ENCODE data around the gene AXDND1.

The AXDND1 gene

DNA sequence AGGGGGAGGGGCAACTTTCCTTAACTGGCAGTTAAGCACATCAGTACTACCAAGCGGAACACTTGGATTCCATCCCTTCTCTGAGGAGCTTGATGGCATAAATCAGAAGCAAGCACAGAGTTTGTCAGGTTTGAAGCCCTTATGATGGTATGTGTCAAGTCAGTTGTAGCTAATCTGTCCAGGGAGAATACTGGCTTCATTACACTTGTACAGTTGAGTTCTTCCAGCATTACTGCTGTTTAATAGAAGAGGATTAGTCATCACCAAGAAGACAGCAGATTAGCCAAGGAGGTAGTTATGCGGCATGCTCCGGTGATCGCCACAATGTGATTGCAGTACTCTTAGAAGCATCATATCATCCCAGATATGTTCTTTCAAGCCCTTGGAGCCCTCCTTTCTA lies 223.7 kb downstream of the AXDND1 start:
- Histone ChIP-seq H3K4me3 (replicated peaks; ENCODE audit: insufficient read depth, low read length) (no peak overlapping the region), H3K27ac (replicated peaks) (no peak overlapping the region), H3K27me3 (ENCODE audit: insufficient read depth, poor library complexity, severe bottlenecking) (peaks cover 36% of the 10 kb centered on the region)
- no peak for DNase-seq (ENCODE audit: low read depth in 1 of 2, low spot score in 1 of 2)
- TF ChIP-seq, protein P1, sequence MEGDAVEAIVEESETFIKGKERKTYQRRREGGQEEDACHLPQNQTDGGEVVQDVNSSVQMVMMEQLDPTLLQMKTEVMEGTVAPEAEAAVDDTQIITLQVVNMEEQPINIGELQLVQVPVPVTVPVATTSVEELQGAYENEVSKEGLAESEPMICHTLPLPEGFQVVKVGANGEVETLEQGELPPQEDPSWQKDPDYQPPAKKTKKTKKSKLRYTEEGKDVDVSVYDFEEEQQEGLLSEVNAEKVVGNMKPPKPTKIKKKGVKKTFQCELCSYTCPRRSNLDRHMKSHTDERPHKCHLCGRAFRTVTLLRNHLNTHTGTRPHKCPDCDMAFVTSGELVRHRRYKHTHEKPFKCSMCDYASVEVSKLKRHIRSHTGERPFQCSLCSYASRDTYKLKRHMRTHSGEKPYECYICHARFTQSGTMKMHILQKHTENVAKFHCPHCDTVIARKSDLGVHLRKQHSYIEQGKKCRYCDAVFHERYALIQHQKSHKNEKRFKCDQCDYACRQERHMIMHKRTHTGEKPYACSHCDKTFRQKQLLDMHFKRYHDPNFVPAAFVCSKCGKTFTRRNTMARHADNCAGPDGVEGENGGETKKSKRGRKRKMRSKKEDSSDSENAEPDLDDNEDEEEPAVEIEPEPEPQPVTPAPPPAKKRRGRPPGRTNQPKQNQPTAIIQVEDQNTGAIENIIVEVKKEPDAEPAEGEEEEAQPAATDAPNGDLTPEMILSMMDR (IDR thresholded peaks at IDR 0.05; ENCODE audit: insufficient read depth, low read length) = no peak
- TF ChIP-seq GABPA (IDR thresholded peaks at IDR 0.05; ENCODE audit: low read depth) (no peak), SPI1 (IDR thresholded peaks at IDR 0.05; ENCODE audit: borderline replicate concordance, low read depth) (no peak), REST (IDR thresholded peaks at IDR 0.05; ENCODE audit: insufficient replicate concordance, low read depth) (no peak), POLR2AphosphoS5 (IDR thresholded peaks at IDR 0.05; ENCODE audit: low read depth) (no peak)

- DNase-seq (ENCODE audit: low read depth in 1 of 2, low spot score in 1 of 2) = no peak
- H3K4me3 ChIP-seq (replicated peaks; ENCODE audit: insufficient read depth, low read length) = no peak overlapping the region
- H3K27me3 ChIP-seq (ENCODE audit: insufficient read depth, poor library complexity, severe bottlenecking) = peaks cover 30% of the 10 kb centered on the region
- H3K27ac ChIP-seq (replicated peaks) = no peak overlapping the region
- TF ChIP-seq GABPA (IDR thresholded peaks at IDR 0.05; ENCODE audit: low read depth) (no peak), POLR2AphosphoS5 (IDR thresholded peaks at IDR 0.05; ENCODE audit: low read depth) (no peak), REST (IDR thresholded peaks at IDR 0.05; ENCODE audit: insufficient replicate concordance, low read depth) (no peak), SPI1 (IDR thresholded peaks at IDR 0.05; ENCODE audit: borderline replicate concordance, low read depth) (no peak)
- TF ChIP-seq, protein P1 (IDR thresholded peaks at IDR 0.05; ENCODE audit: insufficient read depth, low read length) = no peak
These were observed 224.9 kb downstream of the AXDND1 start for GRCh38 chr1:179590671-179591070.

- DNase-seq (ENCODE audit: low read depth in 1 of 2, low spot score in 1 of 2) = no peak
- TF ChIP-seq REST (IDR thresholded peaks at IDR 0.05; ENCODE audit: insufficient replicate concordance, low read depth) (no peak), POLR2AphosphoS5 (IDR thresholded peaks at IDR 0.05; ENCODE audit: low read depth) (no peak), SPI1 (IDR thresholded peaks at IDR 0.05; ENCODE audit: borderline replicate concordance, low read depth) (no peak), GABPA (IDR thresholded peaks at IDR 0.05; ENCODE audit: low read depth) (no peak)
- TF ChIP-seq, protein P1 (IDR thresholded peaks at IDR 0.05; ENCODE audit: insufficient read depth, low read length) = no peak
- Histone ChIP-seq H3K4me3 (replicated peaks; ENCODE audit: insufficient read depth, low read length) (no peak overlapping the region), H3K27me3 (ENCODE audit: insufficient read depth, poor library complexity, severe bottlenecking) (peaks cover 27% of the 10 kb centered on the region), H3K27ac (replicated peaks) (no peak overlapping the region)
These were observed 225.5 kb downstream of the AXDND1 start for GRCh38 chr1:179591253-179591591.

All from HL-60 (cell line).